Endothelial cell of umbilical vein (primary cell): ENCODE results near the gene IFNA5.

Experiments
- CTCF ChIP-seq, 2 donors: IDR thresholded peaks; 1 replicate in 1 of 2; 2 replicates in 1 of 2; pipeline ENCODE4 v1.5.1; 2011; ENCODE audit warnings: low read length in 2 of 2, mild to moderate bottlenecking in 2 of 2, moderate library complexity in 2 of 2, control low read depth in 1 of 2, inconsistent platforms in 1 of 2, low read depth in 1 of 2; ENCODE audit not compliant: insufficient read depth in 1 of 2; ENCODE audit errors: extremely low read depth in 1 of 2
- EZH2 ChIP-seq: IDR thresholded peaks from 2 replicates; pipeline ENCODE4 v1.6.1; 2012; ENCODE audit warnings: borderline replicate concordance, low read depth, mild to moderate bottlenecking, moderate library complexity, low read length, inconsistent platforms; ENCODE audit not compliant: severe bottlenecking
- FOS ChIP-seq: IDR thresholded peaks from 2 replicates; pipeline ENCODE4 v1.6.1; 2011; ENCODE audit warnings: mild to moderate bottlenecking, low read length, moderate library complexity, borderline replicate concordance; ENCODE audit not compliant: insufficient read depth
- GATA2 ChIP-seq: IDR thresholded peaks from 2 replicates; pipeline ENCODE4 v1.7.0; 2011; ENCODE audit warnings: low read depth, mild to moderate bottlenecking, moderate library complexity, mixed read lengths, low read length; ENCODE audit not compliant: insufficient read length, insufficient read depth
- MAX ChIP-seq: IDR thresholded peaks from 2 replicates; pipeline ENCODE4 v1.6.1; 2011; ENCODE audit not compliant: insufficient read depth, insufficient read length
- MYC ChIP-seq: IDR thresholded peaks from one replicate; pipeline ENCODE4 v1.6.1; 2011; ENCODE audit warnings: mild to moderate bottlenecking, low read depth, low read length
- POLR2A ChIP-seq: IDR thresholded peaks from 2 replicates; pipeline ENCODE4 v1.6.1; 2012; ENCODE audit warnings: low read depth, mild to moderate bottlenecking, control low read depth, low read length
- POLR2AphosphoS5 ChIP-seq: IDR thresholded peaks from 2 replicates; pipeline ENCODE4 v1.6.1; 2012; ENCODE audit warnings: low read depth, mild to moderate bottlenecking, control low read depth, low read length, moderate library complexity; ENCODE audit not compliant: insufficient read depth

- no peak for TF ChIP-seq EZH2
- no peak for TF ChIP-seq CTCF (IDR thresholded peaks at IDR 0.05; ENCODE audit: extremely low read depth in 1 of 2, insufficient read depth in 1 of 2, low read depth in 1 of 2, low read length in 2 of 2)
- no peak for TF ChIP-seq POLR2AphosphoS5
- no peak for TF ChIP-seq POLR2A
- TF ChIP-seq FOS = no peak
- TF ChIP-seq MYC = no peak
- TF ChIP-seq MAX = no peak
- TF ChIP-seq GATA2 = no peak
Measured at GRCh38 chr9:21266733-21267484, 38.2 kb downstream of the IFNA5 start.
